ENCODE measurements around the gene RNF181. TPM values are rescaled to one million over a fixed set of nuclear protein-coding genes. Genes with fewer than 3 reads are reported as not detected.

The RNF181 gene
- total and polyA plus RNA-seq, 2 of the 13 experiments (the other 11 are each of a cell fraction or from before 2014, with no cell fraction given) = 224 to 578 TPM

- TF ChIP-seq FUBP1 (CRISPR knock-in tag; IDR thresholded peaks at IDR 0.05; ENCODE audit: borderline replicate concordance) = 0 out of 2 replicates have a peak, but pooled peaks have one; percentile 52
- TF ChIP-seq HNF4A (CRISPR knock-in tag; IDR thresholded peaks at IDR 0.05) = no peak; the same call in 1 of the 2 replicates
- no peak for TF ChIP-seq ZFP36L2 (CRISPR knock-in tag; IDR thresholded peaks at IDR 0.05)
- TF ChIP-seq SETDB1 (CRISPR knock-in tag; IDR thresholded peaks at IDR 0.05; ENCODE audit: borderline replicate concordance) = no peak
- peak; percentile 74 for TF ChIP-seq XRCC5 (optimal IDR thresholded peaks at IDR 0.05; ENCODE audit: low read length)
- TF ChIP-seq, protein P1, sequence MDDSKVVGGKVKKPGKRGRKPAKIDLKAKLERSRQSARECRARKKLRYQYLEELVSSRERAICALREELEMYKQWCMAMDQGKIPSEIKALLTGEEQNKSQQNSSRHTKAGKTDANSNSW (CRISPR knock-in tag; IDR thresholded peaks at IDR 0.05; ENCODE audit: borderline replicate concordance) = peak; percentile 20; the same call in 1 of the 2 replicates
- no peak for TF ChIP-seq RCOR2 (CRISPR knock-in tag; IDR thresholded peaks at IDR 0.05)
- TF ChIP-seq ZBTB43 (CRISPR knock-in tag; conservative IDR thresholded peaks at IDR 0.05) = no peak
- TF ChIP-seq ZNF768 (CRISPR knock-in tag; IDR thresholded peaks at IDR 0.05) = no peak; the same call in 1 of the 2 replicates
- TF ChIP-seq, protein P2, sequence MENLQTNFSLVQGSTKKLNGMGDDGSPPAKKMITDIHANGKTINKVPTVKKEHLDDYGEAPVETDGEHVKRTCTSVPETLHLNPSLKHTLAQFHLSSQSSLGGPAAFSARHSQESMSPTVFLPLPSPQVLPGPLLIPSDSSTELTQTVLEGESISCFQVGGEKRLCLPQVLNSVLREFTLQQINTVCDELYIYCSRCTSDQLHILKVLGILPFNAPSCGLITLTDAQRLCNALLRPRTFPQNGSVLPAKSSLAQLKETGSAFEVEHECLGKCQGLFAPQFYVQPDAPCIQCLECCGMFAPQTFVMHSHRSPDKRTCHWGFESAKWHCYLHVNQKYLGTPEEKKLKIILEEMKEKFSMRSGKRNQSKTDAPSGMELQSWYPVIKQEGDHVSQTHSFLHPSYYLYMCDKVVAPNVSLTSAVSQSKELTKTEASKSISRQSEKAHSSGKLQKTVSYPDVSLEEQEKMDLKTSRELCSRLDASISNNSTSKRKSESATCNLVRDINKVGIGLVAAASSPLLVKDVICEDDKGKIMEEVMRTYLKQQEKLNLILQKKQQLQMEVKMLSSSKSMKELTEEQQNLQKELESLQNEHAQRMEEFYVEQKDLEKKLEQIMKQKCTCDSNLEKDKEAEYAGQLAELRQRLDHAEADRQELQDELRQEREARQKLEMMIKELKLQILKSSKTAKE (CRISPR knock-in tag; IDR thresholded peaks at IDR 0.05; ENCODE audit: borderline replicate concordance) = no peak
- no peak for TF ChIP-seq ZNF24 (IDR thresholded peaks at IDR 0.05)
- TF ChIP-seq ZNF512B (CRISPR knock-in tag; IDR thresholded peaks at IDR 0.05; ENCODE audit: borderline replicate concordance) = no peak
- 0 out of 2 replicates have a peak, but pooled peaks have one; percentile 60 for TF ChIP-seq KDM2A (CRISPR knock-in tag; IDR thresholded peaks at IDR 0.05; ENCODE audit: borderline replicate concordance, low read depth)
- no peak; the same call in 1 of the 2 replicates for TF ChIP-seq BRD4 (CRISPR knock-in tag; IDR thresholded peaks at IDR 0.05)
- no peak for TF ChIP-seq ZNF570 (CRISPR knock-in tag; IDR thresholded peaks at IDR 0.05; ENCODE audit: borderline replicate concordance)
- TF ChIP-seq CBX1 (IDR thresholded peaks at IDR 0.05; ENCODE audit: low read depth) = peak; percentile 32
- TF ChIP-seq ZNF550 (CRISPR knock-in tag; IDR thresholded peaks at IDR 0.05; ENCODE audit: borderline replicate concordance) = no peak
- no peak for TF ChIP-seq RAD51 (IDR thresholded peaks at IDR 0.05; ENCODE audit: borderline replicate concordance)
- no peak; the same call in none of the 2 replicates for TF ChIP-seq AKAP8 (CRISPR knock-in tag; IDR thresholded peaks at IDR 0.05)
- TF ChIP-seq NFE2L2 (IDR thresholded peaks at IDR 0.05; ENCODE audit: low read length) = no peak
- TF ChIP-seq ZNF136 (CRISPR knock-in tag; IDR thresholded peaks at IDR 0.05; ENCODE audit: low read depth) = 0 out of 2 replicates have a peak, but pooled peaks have one; percentile 41
These were observed 7.1 kb downstream of the RNF181 start, which contains the start of gene TMEM150A (continued) for GRCh38 chr2:85602476-85603234.
